GM19193 (cell line): ENCODE data around the gene RAC3.

Experiments used
- POLR2A ChIP-seq: IDR thresholded peaks from 4 replicates; pipeline ENCODE4 v1.6.1; 2011; ENCODE audit not compliant: insufficient read depth, insufficient read length; ENCODE audit errors: extremely low read depth

The RAC3 gene

DNA sequence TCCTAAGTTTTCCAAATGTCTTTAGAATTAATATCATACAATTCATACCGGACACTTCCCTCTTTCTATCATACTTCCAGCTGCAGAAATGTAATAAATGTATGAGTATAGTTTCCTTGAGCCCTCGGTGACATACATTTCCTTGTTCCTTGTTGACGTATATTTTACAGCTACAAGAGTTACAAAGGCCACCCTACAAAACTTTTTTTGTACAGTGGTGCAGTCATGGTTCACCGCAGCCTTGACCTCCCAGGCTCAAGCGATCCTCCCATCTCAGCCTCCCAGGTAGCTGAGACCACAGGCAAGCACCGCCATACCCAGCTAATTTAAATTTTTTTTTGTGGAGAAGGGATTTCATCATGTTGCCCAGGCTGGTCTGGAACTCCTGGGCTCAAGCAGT lies 41.3 kb downstream of the RAC3 start:
- TF ChIP-seq POLR2A: no peak

DNA sequence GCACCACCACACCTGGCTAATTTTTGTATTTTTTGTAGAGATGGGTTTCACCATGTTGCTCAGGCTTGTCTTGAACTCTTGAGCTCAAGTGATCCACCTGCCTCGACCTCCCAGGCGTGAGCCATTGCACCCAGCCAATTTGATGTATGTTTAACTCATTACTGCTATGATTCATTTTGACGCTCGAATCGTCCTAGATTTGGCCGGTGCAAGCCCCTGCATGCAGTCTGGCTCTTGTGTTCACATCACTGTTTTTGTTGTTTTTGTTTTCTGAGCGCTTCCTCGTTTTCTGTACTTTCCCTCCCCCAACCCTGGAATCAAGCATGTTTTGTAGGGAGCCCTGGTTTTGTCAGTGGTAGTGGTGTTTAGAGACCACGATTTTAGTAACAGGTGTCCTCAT lies 42.0 kb downstream of the RAC3 start:
- TF ChIP-seq POLR2A: no peak

DNA sequence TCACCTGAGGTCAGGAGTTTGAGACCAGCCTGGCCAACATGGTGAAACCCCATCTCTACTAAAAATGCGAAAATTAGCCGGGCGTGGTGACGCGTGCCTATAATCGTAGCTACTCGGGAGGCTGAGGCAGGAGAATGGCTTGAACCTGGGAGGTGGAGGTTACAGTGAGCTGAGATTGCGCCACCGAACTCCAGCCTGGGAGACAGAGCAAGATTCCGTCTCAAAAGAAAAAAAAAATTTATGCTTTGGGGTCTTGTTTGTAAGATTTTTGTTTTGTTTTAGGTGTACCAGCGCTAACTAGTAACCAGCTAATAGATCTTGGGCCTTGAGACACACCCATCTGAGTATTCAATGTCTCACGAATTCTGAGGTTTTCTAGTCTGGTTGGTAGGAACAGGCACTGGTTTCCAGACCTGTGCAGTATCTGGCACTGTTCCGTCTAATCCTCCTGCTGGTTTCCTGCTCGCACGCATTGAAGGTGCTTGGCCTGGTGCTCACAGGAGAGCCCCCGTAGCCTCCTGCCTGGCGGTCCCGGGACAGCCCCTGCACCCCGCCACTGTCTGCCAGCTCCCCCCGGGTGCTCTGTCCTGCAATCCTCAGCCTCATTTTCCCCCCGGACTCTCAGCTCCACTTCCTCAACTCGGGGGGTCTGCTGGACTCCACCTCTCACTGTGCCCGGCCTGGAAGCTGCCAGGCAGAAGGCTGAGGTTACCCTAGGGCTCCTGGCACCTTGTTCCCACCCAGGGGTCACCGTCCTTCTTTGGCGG lies 44.7 kb downstream of the RAC3 start:
- TF ChIP-seq POLR2A: no peak

DNA sequence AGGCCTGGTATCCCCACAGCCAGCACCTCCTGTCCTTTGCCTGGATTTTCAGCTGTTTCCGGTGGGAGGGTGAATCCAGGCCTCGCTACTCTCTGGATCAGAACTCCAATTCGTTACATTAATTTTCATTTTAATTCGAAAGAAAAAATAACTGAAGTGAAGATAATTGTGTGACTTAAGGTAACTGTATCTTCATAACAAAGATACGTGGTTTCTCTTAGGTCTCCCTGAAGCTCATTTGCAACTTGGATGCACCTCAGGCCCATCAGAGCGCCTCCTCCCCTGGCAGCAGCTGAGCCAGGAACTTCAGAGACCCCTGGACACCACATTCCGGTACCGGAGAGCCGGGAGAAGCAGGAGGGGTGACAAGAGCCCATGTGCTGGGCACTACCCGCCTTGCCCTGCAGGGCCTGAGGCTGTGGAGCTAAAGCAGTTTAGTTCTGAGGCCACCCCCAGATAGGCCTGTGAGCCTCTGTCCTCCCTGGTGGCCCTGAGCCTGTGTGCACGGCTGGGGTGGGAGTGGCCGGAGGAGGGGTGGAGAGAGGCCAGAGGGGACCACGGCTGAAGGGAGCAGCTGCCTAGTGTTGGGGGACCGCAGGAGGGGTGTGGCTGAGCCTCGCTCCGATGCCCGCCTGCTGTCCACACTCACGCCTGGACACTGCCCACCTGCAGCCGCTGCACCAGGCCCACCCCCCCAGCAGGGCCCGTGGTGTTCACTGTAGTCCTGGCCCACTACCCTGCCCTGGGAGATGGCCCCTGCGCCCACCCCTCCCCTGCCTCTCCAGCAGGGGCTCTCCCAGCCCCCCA lies 45.5 kb downstream of the RAC3 start:
- TF ChIP-seq POLR2A: peak; percentile 51

DNA sequence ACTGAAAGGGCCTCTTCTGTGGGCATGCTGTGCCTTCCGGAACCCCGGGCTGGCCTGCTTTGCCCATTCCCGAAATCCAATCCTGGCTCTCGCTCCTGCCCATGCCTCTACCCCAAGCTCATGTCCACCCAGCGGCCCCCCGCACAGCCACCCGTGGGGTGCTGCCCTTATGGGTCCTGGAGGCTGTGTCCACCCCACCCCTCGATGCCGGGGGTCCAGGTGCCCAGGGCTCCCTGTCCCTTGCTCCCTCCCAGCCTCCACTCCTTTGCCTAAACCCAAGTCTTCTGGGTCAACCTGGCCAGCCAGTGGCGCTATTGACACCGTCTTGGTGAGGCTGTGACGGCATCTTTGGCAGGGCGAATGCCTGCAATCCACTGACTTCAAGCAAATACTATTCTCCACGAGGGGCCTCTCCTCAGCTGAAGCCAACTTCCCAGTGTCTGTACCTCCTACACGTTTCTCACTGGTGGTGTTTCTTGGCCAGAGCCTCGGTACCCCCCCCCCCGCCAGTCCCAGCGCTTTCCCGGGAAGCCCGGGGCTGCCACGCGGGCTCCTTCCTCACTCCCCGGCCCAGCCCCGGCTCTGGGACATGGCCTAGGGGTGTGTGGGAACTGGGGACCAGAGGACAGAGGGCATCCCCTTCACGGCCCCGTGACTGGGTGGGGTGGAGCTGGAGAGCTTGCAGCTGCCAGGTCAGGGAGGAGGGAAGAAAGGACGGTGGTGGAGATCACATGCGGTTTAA lies 46.3 kb downstream of the RAC3 start:
- TF ChIP-seq POLR2A: peak; percentile 12

DNA sequence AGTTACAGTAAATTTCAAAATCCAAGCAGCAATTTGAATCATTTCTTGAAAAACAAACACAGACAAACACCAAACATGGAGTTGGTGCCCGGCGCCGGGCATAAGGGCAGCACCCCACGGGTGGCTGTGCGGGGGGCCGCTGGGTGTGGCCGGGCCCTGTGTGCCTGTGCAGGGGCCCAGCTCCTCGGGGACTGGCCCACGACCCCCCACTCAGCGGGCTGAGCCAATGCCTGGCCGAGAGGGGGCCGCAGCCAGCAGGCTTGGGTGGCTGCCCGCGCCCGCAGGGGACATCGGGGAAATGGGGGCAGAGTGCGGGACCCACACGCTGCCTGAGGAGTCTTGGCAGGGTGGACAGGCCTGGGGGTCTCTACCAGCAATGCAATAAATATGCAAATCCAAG lies 47.0 kb downstream of the RAC3 start:
- no peak for TF ChIP-seq POLR2A

DNA sequence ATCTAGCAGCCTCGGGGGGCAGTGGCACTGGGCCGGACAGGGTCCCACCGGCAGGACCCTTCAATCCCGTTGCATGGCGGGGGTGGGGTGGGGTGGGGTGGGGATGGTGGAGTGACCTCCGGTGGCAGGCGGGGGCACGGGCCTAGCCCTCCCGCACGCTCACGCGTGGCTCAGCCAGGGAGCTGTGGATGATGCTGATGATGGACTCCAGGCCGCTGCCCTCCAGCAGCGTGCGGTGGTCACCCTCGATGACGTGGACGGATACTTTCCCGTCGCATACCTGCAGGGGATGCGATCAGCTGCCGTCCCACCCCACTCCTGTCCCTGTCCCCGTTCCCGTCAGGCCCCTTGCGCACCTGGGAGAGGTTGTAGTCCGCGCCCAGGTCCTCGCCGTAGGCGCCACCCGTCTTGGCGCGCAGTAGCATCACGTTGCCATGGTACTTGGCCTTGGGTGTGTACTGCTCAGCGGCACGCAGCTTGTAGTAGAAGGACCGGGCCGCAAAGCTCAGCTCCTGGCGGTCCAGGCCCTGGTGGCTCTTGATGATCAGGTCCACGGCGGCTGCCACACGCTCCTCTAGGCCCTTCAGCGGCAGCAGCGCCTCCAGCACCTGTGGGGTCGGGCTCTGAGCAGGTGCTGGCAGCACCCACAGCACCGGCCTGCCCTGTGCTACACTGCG lies 47.7 kb downstream of the RAC3 start:
- no peak for TF ChIP-seq POLR2A

DNA sequence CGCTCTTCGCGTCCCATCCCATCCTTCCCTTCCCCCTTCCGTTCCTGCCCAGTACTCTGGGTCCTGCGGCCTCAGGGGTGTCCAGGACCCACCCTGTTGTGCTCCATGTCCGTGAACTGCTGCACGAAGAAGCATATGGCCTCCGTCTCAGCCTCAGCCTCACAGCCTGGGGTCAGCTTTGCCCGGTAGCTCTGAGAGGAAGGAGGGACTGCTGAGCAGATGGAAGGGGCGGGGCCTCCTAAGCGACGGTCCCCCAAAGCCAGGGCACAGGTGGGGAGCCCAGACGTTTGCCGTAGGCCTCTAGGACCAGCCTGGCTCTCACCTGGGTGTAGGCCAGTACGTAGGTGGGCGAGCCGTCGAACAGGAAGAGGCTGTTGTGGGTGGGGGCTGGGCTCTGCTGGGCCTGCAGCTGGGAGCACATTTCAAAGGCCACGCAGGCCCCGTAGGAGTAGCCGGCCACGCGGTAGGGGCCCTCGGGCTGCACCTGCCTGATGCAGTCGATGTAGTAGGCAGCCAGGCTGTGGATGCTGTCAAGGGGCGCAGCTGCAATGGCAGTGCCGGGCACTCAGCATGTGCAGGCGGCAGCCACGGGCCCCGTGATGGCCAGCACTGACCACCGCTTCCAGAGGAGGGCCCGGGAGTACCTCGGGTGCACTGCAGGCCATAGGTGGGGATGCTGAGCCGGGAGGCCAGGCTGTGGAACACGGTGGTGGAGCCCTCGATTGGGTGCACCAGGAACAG lies 48.7 kb downstream of the RAC3 start:
- no peak for TF ChIP-seq POLR2A

DNA sequence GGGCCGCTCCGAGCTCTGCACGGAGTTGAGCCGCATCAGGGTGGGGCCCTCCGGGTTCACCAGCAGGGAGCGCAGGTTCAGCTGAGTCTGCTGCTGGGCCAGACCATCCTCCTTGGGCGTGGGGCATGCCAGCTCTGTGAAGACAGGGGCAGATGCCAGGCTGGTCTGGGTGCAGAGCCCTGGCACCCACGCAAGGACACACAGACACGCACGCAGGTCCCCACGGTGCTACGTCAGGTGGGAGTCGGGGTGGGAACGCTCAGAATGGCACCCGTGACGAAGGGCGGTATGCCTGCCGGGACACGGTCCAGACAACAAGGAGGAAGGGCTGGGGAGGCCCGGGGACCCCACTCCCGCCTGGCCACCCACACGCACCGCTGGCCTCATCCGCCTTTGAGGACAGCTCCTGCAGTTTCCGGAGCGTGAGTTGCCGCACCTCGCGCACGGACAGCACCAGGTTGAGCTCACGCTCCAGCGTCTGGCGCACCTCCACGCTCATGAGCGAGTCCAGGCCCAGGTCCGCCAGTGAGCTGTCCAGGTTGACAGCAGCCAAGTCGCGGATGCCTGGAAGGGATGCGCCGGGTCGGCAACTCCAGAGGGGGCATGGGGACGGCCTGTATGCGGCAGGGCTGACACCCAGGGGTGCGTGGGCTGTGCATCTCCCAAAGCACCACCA lies 49.4 kb downstream of the RAC3 start:
- TF ChIP-seq POLR2A: no peak

DNA sequence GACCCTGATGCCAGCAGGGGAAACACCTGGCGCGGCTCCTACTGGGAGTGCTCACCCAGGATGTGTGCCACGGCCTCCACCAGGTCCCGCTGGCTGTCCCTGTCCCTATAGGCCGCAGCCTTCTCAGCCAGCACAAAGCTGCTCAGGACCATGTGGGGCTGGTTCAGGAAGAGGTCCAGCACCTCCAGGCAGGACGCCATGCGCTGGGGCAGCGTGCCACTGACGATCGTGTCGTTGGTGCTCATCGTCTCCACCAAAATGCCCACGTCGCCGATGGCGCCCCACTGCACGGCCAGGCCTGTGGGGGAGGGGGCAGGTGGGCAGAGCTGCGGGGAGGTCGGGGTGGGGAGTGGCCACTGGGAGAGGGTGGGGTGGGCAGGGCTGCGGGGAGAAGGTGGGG lies 50.1 kb downstream of the RAC3 start:
- TF ChIP-seq POLR2A: no peak

DNA sequence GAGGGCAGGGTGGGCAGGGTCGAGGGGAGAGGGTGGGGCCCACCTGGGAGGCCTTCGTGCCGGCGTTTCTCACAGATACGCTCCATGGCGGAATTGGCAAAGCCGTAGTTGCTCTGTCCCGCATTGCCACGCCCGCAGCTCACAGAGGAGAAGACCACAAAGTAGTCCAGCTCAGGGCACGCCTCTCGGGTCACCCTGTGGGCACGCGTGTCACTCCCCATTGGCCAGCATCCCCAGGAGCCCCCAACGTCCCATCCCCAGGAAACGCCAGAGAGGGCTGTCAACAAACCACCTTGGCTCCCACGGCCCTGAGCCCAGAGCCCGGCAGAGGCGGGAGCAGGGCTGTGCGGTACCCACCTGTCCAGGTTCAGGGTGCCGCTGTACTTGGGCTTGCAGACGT lies 50.5 kb downstream of the RAC3 start:
- TF ChIP-seq POLR2A: no peak

DNA sequence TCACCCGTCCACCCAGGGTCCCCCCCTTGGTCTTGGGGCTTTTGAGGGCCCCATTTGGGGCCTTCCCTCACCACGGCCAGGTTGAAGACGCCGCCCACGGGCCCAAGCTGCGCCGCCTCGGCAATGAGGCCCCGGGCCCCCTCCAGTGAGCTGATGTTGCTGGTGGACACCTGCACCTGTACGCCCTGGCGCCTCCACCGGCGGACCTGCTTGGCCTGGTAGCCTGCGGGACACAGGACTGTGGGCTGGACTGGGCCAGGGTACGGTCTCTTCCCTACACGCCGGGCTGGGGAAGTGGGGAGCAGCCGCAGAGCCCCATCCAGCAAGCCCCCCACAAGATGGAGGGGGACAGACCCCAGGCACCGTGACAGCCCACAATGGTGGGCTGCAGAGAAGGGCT lies 51.0 kb downstream of the RAC3 start:
- TF ChIP-seq POLR2A: no peak

DNA sequence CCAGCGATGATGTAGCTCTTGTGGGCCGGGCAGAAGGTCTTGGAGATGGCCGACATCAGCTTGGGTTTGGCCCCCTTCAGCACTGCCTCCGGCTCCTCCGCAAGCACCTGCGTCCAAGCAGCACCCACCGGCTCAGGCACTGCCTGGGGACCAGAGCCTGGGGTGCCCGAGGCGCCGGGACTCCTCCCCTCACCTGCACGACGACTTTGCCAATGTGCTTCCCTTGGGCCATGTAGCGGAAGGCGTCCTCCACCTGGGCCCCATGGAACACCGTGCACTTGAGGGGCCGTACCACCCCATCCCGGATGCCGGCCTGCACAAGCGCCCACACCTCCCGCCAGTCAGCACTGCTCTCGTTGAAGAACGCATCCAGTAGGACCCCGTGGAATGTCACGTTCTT lies 51.5 kb downstream of the RAC3 start:
- no peak for TF ChIP-seq POLR2A
